GM21447 (cell line): ENCODE results near the gene ZNF219.

Experiments used
- ATAC-seq: cut with Tn5 transposase; IDR thresholded peaks from one replicate; pipeline ENCODE4 v1.9.1; 2021; ENCODE audit not compliant: unreplicated experiment

The ZNF219 gene

GRCh38 chr14:21102521-21103410, 4.3 kb upstream of the ZNF219 start:
- no peak for ATAC-seq

DNA sequence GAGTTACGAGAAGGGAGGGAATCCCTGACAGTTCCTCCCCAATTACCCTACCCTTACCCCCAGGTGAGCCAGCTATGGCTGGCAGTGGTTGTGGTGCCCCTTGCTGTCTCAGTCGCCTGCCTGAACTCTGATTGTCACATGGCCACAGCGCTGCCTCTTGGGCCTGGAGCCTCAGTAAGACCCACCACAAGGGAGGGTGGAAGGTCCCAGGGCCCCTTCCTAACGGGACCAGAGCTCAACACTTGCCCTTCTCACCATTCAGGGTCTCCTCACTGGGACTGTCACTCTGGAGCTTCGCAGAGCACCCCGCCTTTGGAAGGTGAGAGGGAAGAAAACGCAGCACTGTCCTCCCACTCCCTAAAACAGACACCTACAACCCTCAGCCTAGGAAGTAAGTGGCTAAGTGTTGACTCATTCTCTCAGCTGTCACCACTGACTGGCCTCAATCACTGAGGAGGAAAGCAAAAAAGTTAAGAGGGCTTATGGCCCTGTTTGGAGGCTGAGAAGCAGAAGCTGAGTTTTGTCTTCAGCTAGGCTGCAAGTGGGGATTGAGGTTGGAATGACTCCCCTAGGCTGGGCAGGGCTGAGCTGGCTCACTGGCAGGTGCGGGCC, 3.5 kb upstream of the ZNF219 start:
- ATAC-seq: no peak

- ATAC-seq: no peak
Observed at GRCh38 chr14:21100931-21101330, 2.5 kb upstream of the ZNF219 start, which contains the start of gene TMEM253. TMEM253 (plus strand) TSS chr14:21101066; CDS start chr14:21101344, 278 bp downstream.

DNA sequence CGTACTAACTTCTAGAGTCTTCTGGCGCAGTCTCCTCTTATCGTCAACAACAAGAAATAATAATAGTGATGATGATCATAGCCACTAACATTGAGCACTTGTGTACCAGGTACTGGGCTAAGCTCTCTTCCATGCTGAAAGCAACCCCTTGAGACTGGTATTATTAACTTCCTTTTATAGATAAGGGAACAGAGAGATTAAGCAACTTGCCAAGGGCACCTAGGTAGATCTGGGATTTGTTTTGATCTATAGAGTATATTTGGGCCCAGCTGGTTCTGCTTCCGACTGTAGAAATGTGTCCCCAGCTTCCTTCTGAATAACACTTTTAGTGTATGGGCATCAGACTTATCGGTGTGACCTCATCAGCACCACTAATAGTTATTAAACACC, 1.1 kb upstream of the ZNF219 start:
- no peak for ATAC-seq

DNA sequence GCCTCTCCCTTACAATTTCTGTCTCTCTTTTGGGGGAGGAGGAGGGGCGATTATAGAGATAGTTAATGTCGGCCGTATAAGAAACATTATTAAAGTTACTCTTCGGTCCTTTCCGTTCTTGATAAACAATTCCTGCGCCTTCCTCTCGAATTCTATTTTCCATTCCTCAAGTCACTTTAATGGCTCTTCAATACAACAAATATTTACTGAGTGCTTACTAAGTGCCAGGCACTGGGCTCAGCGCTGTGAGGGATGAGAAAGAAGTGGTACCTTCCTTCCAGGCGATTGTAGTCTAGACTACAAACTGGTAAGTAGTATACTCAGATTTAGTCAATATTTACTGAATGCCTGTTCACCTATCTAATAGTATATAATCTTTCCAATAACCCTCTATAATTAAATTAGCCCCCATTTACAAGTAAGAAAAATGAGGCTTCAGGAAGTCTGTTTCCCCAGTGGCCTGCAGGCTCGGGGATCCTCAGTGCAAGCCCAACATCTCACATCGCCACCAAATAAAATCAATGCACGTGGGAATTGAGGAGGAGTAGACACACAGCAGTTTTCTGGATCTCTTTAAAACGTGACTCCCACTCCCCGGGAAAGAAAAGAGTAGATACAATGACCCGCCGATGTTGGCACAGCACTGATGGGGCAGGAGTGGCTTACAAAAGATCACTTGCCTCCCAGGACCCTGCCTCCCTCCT, 589 bp upstream of the ZNF219 start:
- no peak for ATAC-seq

DNA sequence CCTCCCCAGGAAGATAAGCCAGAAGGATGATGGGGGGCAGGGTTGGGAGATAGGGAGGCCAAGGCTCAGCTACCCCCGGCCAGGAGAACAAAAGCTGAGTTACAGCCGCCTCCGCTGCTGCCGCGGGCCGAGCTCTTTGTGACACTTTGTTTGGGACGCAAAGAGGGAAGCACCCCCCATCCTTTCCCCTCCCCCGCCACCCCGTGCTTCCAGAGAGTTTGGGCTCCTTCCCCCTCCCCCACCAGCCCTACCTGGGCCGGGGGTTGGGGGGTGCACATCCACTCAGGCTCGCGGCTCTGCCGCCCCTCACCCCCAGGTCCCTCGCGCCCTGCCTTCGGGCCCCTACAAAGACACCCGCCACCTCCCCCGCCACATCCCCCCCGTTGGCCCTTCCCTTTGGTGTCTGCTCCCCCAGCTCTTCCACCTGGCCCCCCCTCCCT, 799 bp downstream of the ZNF219 start:
- no peak for ATAC-seq

DNA sequence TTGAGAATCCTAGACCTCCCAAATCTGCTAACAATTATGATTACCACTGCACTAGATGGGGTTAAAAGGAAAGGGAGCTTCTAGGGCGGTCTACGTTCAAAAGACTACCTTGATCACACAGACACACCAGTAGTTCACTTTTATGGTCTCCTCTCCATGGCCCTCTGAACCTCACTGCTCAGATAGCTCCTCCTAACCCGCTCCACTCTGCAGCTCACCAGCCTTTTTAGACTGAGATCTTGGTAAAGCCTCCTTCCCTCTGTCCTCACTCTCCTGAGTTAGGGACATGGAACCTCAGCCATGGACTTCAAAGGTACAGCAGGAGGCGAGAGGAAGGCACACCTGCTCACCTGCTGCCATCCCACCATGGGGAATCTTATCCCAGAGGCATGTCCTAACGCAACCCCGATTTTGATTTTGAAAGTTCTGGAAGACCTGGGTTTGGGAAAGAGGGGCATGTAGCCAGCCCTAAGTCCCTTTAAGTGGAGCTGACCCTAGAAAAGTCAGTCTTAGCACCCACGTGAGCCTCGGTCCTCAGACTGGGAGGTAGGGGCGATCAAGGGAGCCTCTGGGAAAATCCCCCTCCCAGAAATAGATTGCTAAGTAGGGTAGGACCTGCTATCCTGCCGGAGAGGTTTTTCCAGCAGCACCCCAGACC, 1.3 kb downstream of the ZNF219 start:
- ATAC-seq: no peak

- ATAC-seq: no peak
Observed at GRCh38 chr14:21096438-21096837, 2.0 kb downstream of the ZNF219 start.

DNA sequence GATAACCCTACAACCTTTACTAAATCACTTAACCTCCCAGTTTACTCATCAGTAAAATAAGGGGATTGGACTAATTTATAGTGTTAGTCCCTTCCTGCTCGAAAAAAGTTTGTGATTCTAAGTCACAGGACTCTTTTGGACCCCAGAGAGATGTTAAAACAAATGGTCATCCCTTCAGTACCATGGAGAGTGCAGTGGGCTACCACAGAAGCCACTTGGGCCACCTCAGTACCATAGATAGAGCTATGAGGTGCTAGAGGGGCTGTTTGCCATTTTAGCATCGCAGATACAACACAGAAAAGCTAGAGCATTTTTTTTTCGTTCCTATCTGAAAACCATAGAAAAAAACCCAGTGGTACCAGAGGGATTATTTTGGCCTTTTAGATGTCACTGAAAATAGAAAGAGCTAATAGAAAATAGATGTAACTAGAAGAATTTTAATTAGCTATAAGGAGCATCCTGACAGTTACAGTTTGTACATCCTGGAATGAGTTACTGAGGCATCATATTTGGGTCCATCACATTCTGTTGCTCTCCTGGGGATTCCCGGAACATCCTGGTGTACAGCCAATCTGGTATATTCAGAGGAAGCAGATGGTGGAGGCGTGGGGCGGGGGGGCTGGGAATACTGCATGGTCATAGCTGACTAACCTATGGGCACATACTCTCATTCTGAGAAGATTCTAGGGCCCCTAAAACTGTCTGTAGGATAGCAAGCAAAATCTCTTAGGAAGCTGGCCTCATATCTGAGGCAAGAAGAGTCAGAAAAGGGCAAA, 2.8 kb downstream of the ZNF219 start:
- ATAC-seq: no peak

DNA sequence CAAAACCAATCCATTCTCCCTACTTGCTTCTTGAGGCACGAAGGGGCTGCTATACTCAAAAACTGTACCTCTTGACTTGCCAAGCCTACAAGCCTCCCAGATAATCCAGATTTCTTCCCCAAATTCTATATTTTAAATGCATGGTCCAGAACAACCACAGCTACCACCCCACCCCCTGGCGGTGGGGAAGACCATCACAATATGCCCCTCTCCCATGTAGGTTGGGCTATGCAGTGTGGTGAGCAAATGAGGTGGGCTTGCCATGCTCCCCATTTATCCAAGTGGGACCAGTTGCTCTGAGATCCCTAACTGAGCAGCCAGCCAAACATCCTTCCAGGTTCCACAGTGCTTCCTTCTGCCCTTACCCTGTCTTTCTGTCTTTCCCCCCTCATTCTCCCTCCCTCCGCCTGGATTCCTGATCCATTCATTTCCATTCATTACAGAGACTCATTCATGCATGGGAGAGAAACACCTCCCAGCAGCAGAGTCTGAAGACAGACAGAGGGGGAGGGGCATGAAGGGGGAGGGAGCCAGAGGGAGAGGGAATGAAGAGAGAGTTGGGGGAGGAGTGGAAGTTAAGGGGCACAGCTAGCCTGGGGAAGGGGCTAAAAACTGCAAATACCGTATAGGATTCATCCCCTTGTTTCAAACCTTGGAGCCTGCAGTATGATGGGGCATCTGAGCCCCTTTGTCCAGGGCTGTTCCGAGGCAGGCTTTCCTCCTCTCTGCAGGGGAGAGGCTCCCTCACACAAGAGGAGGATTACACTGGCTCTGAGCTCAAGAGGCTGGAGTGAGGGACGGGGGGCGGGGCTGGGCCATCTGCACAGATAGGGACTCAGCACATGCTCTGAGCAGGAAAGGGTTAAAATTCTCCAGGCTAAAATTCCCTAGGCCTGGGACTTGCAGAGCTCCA, 4.4 kb downstream of the ZNF219 start:
- no peak for ATAC-seq

- ATAC-seq: no peak
Observed at GRCh38 chr14:21093018-21093417, 5.4 kb downstream of the ZNF219 start.

GRCh38 chr14:21092273-21093011, 6.0 kb downstream of the ZNF219 start:
- peak; percentile 83 for ATAC-seq

- no peak for ATAC-seq
Observed at GRCh38 chr14:21091821-21092272, 6.6 kb downstream of the ZNF219 start.

DNA sequence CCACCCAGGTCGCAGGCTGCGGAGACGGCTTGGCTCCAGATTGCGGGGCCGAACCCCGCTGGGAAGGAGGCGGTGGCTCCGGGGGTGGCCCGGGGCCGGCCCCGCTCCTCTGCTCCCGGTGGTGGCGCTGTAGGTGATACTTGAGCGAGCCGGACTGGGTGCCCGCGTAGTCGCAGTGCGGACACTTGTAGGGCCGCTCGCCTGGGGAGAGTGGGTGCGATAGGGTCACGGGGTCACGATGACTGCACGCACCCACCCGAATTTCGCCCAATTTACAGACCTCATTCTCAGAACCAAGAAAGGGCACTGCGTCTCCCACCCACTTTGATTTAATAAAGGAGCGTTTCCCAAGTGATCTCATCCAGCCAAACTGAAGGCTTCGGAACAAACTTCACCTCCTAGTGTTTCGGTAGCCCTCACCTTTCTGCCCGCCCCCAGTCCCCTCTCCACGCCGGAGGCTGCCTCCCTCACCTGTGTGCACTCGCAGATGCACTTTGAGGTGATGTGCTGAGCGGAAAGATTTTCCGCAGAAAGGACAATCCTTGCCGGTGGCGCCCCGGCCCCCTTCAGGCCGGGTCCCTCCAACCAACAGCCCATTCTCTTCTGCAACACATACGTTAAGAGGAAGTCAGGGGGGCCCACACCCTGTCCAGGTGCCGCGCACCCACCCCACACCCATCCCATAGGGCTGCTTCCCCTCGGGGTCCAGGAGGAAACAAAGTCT, 7.4 kb downstream of the ZNF219 start:
- ATAC-seq: no peak

DNA sequence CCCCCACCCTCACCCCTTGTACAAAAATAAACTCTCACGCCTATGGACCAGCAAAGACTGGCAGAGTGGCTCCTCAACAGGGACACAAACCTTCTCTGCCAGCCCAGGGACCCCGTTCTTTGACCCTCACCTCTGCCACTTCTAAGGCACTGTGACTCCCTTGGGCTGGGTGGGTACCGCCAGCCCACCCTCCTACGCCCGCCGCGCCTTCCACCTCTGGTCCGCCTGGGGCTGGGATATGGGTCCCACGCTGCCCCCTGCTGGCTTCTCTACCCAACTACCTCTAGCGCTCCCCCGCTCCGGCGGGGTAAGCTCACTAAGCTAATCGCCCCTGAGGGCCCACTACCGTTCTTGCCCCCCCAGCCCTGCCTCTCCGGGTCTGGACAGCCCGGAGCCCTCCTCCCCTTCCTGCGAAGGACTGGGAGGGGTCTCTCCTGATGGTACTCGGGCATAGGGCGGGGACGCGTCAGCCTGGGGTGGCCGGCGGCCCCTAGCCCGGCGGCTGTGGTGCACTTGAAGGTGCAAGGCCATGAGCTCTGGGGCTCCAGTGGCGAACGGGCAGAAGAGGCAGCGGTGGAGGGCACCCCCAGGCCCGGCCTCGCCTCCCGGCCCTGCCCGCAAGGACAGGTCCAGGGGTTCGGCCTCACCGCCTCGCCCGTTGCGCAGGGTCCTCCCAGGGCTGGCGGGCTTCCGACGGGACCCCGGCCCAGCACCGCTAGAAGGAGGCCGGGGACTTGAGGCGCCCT, 8.1 kb downstream of the ZNF219 start:
- no peak for ATAC-seq

DNA sequence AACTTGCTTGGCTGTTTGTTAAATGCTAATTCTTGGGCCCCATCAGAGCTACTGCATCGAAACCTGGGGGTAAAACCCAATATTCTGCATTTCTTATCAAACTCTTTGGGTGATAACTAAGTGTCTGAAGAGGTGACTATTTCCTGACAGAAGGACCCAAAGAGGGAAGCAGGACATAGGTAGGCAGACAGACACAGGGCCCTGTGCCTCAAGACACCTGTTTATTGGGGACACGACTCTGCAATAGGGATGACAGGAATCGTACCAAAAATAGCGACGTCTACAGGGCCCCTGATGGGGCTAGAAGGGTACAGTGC, 8.6 kb downstream of the ZNF219 start:
- ATAC-seq: no peak

DNA sequence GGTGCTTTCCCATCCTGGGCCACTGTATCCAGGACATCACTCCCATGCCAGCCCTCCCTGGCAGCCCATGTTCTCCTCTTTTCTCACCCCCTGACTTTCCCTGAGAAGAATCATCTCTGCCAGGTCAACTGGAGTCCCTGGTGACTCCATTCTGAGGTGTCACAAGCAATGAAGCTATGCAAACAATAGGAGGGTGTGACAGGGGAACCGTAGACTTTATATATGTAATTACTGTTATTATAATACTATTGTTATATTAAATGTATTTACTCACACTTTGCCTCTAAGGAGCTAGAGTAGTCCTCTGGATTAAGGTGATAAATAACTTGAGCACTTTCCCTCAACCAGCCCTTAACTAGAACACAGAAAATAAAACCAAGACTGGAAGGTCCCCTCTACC, 9.2 kb downstream of the ZNF219 start:
- no peak for ATAC-seq
